ENCODE results near the gene GRAMD2A.

GRAMD2A gene

GRCh38 chr15:72216079-72216478 lies 18.5 kb upstream of the GRAMD2A start:
- no peak for DNase-seq

- no peak for DNase-seq
These were observed 10.0 kb upstream of the GRAMD2A start for GRCh38 chr15:72207558-72208085.

- no peak for DNase-seq
These were observed 9.1 kb upstream of the GRAMD2A start for GRCh38 chr15:72206677-72207000.

GRCh38 chr15:72205896-72206676 lies 8.5 kb upstream of the GRAMD2A start:
- no peak for DNase-seq

DNA sequence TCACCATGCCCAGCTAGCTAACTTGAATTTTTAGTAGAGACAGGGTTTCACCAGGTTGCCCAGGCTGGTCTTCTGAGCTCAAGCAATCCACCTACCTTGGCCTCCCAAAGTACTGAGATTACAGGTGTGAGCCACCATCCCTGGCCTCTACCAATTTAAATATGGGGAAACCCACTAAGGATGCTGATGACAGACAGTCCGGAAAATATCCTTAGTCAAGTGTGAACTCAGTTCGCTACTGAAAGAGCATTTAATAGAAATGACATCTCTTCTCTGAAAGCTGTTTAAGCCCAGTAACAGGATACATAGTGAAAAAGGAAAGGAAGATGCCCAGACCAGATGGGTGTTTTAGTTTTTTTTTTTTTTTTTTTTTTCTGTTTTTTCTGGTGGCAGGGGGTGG lies 7.7 kb upstream of the GRAMD2A start:
- no peak for DNase-seq

GRCh38 chr15:72203507-72203837 lies 5.9 kb upstream of the GRAMD2A start:
- DNase-seq = peak; percentile 67

DNA sequence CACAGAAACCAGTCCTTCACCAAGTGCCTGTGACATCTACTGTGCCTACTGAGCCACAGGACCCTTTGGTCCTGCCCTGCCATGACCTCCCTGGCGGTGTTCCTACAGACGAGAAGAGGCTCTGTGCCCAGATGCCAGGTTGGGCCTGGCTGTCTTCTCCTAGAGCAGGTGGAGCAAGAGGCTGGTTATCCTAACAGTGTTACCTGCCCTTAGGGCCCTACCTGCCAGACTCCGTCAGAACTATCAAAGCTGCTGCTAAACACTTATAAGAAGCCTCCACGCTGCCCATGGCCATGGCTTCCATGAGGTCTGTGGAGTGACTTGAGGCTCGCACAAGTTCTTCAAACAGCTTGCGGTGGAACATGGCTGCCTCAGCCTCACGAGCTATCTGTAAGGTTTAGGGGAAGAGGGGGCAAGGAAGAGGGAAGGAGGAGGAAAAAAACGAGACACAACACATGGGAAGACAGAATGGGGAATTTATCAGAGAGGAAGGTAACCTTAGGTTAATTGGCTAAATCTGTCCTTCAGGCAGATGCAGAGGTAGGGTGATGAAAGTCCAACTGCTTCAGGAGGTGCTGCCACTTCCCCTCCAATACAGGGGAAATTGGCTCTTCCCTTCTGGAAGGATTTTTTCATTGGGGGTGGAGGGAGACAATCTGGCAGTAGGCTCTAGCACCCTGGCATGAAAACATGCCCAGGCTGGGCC lies 5.4 kb upstream of the GRAMD2A start:
- DNase-seq = no peak

- DNase-seq = no peak
These were observed 4.7 kb upstream of the GRAMD2A start for GRCh38 chr15:72202302-72202701.

GRCh38 chr15:72201391-72201921 lies 3.9 kb upstream of the GRAMD2A start:
- DNase-seq = no peak

DNA sequence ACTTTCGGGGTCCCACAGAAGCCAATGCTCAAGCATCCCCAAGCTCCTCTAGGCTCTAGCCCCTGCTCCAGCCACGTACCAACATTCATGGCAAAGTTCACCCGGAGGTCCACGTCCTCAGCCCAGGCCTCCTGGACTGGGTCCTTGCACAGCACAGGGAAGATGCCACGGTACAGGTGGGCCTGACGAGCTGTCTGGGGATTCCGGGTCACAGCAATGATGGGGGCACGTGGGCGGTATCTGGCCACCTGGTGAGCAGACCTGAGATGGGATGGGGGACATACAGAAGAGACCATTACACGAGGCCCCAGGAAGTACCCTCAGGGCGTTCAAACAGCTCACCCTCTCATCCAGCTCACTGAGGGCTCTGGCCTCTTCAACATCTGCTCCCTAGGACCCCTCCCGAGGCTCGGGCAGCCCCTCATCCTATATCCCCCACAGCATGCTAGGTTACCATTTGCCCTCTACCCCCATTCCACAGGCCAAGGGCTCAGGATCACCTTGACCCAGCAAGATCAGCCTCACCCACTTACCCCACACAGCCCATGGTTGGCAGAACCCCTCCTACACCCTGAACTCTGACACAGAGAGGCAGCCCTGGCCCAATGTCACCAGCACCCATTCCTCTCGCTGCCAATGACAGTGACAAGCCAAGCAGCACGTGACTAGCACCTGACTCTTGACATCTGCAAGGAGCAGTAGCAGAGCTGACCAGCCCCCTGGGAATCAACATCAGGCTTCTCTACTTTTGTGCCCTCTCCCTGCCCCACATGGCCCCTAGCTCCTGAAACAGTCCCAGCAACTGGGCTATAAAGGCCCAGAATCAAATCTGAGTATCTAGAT lies 3.0 kb upstream of the GRAMD2A start:
- DNase-seq = no peak

DNA sequence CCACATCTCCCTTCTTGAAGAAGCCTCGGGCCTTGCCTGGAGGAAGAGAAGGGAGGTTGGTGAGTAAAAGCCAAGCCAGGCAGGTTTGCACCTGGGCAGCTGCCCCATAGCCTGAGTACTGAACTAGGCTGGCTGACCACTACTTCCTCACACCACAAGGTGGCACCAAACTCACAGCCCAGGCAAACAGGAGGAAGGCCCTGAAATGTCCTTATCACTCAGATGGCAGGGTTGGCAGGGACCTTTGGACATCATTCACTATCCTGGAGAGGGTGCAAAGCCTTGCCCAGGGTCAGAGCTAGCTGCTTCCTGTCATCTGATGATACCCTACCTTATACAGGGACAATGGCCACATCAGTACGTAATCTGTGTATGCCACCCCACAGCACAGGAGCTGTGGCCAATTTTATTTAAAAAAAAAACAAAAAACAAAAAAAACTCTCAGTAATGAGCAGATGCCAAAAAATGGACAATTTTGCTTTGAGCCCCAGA lies 2.2 kb upstream of the GRAMD2A start:
- DNase-seq = peak; percentile 30

DNA sequence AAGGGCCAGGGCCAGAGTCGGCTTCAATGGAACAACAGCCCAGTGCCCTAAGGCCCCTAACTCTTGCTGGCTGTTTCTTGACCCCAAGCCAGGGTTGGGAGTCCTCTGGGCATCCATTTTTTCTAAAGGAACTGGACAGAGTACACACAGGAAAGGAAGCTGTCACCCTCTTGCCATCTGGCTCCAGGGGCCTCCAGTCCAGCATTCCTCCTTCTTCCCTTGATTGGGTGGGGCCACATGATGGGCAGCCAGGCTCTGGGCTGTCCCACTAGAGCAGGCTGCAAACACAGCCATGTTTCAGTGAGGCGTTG lies 1.6 kb upstream of the GRAMD2A start:
- no peak for DNase-seq

GRCh38 chr15:72198356-72199204 lies 993 bp upstream of the GRAMD2A start:
- no peak for DNase-seq

DNA sequence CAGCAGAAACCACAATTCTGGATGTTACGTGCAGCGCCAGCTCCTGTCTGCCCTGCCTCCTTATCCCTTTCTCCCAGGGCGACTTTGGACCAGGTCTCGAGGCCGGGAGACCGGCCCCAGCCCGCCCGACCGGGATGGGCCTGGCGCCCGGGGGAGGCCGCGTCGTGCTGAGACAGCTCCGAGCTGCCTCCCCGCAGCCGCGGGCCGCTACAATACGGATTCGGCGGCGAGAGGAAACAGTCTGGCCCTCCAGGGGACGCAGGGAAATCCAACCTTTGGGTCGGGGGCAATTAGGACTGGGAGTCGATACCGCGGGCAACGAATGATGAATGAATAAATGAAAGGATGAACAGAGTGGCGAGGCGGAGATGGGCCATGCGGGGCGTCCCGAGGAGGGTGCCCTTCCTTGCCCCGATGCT lies 537 bp downstream of the GRAMD2A start:
- no peak for DNase-seq

GRCh38 chr15:72196409-72197040 lies 1.1 kb downstream of the GRAMD2A start:
- DNase-seq = no peak

- DNase-seq = no peak
These were observed 2.5 kb downstream of the GRAMD2A start for GRCh38 chr15:72195101-72195511.

DNA sequence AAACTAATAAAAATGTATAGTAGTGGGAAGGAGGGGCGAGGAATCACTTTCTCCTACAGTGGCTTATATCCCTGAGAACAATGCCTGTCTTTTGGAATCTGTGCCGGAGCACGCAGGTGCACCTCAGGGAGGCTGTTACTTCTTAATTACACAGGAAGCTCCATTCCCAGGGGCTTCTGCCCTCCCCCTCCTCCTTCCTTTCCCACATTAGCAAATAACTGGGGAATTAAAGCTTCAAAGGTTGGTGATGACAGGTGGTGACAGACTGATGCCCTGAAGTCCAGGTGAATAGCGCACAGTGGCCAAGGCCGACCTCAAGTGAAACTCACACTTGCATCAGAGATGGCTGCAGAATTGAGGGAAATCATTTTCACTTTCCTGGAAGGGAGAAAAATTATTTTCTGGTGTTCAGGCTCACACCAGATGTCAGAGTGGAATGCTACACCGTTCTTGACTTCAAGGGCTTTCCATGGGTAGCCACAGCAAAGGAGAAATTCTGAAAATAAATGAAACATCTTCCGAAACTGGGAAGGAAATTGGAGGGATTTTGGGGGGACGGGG lies 3.7 kb downstream of the GRAMD2A start:
- DNase-seq = no peak

GRCh38 chr15:72192416-72192815 lies 5.2 kb downstream of the GRAMD2A start:
- no peak for DNase-seq

- DNase-seq = no peak
These were observed 8.2 kb downstream of the GRAMD2A start for GRCh38 chr15:72189250-72189902.

DNA sequence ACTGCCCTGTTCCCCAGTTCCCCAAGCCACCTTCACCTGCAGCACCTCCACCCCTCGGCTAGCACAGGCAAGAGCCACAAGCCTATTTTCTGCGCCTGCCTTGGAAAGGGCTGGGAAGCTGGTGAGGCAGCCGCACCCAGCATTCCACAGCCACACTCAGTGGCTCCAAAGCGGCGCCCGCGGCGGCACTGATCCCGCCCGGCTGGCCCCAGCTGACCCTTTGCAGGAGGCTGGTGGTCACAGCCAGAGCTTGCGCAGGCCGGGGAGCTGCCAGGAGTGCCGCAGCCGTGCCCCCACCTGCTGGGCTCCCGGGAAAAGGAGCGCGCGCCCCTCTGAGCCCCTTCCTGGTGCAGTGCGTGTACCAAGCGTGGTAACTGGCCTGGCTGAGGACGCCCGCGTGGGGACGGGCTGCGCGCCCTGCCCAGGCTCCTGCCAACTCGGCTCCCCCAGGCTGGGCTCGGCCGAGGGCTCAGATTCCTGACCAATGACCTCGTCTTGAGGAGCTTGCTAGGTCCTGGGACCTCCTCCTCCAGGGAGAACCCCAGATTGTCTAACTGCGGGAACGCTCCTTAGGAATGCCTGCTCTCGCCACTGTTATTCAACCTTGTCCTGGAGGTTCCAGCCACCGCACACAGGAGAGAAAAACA lies 13.3 kb downstream of the GRAMD2A start:
- DNase-seq = no peak

Measured in amniotic stem cell (primary cell).